H1 (cell line): ENCODE results near the gene FSIP1. TPM values are rescaled to one million over a fixed set of nuclear protein-coding genes. Genes with fewer than 3 reads are reported as not detected.

Source experiments
- CTCF ChIA-PET: fragments of 300-600 bp; sonication (Branson Sonifier 250); formaldehyde crosslinking; loops from one replicate; lab custom pipeline; 2021; ENCODE audit not compliant: partially characterized antibody; lab: Charles Lee
- POLR2A ChIA-PET: fragments of 300-600 bp; sonication (Branson Sonifier 250); formaldehyde crosslinking; loops from one replicate; lab custom pipeline; 2021; ENCODE audit warnings: inconsistent platforms; ENCODE audit not compliant: partially characterized antibody; lab: Charles Lee
- DNase-seq, 2 experiments: peaks; one replicate each; pipeline versions ENCODE4 v3.0.0 to v3.0.0-alpha.2; 2010 to 2022; ENCODE audit warnings: low spot score in 2 of 2, low read depth in 1 of 2, mixed read lengths in 1 of 2
- FAIRE-seq: peaks from 2 replicates; lab custom pipeline; 2011; peaks lifted over from hg19 to GRCh38; lab: Jason Lieb, UNC
- H2AFZ ChIP-seq: 2 replicates; pipeline ENCODE4 v1.8.1; 2012; ENCODE audit warnings: low read length, inconsistent platforms
- H2AK5ac ChIP-seq: 2 replicates; pipeline ENCODE4 v1.6.1; 2013; ENCODE audit warnings: low read depth, low read length
- H2BK120ac ChIP-seq: replicated peaks from 2 replicates; pipeline ENCODE3; 2013; ENCODE audit warnings: low read depth, low read length, inconsistent platforms
- H2BK12ac ChIP-seq: 2 replicates; pipeline ENCODE4 v1.6.1; 2013; ENCODE audit warnings: low read depth, low read length
- H2BK15ac ChIP-seq: 2 replicates; pipeline ENCODE4 v1.6.1; 2013; ENCODE audit warnings: low read length
- H2BK20ac ChIP-seq: 2 replicates; pipeline ENCODE4 v1.6.1; 2013; ENCODE audit warnings: low read length
- H2BK5ac ChIP-seq: 2 replicates; pipeline ENCODE4 v1.6.1; 2013; ENCODE audit warnings: low read depth, low read length
- H3K14ac ChIP-seq: 2 replicates; pipeline ENCODE4 v1.6.1; 2013; ENCODE audit warnings: inconsistent platforms; ENCODE audit not compliant: insufficient read length
- H3K18ac ChIP-seq: 2 replicates; pipeline ENCODE4 v1.6.1; 2013; ENCODE audit warnings: low read length; ENCODE audit errors: extremely low read depth
- H3K23ac ChIP-seq: 2 replicates; pipeline ENCODE4 v1.6.1; 2013; ENCODE audit warnings: inconsistent platforms; ENCODE audit not compliant: insufficient read length
- H3K23me2 ChIP-seq: 2 replicates; pipeline ENCODE4 v1.6.1; 2013; ENCODE audit warnings: low read depth, low read length
- H3K27ac ChIP-seq: 2 replicates; pipeline ENCODE4 v1.6.1; 2011; ENCODE audit warnings: low read depth, low read length, inconsistent platforms
- H3K27me3 ChIP-seq, 4 experiments: replicated peaks in 1 of 4; 1 replicate in 1 of 4; 2 replicates in 3 of 4; pipeline versions ENCODE4 v1.6.1 to v1.8.1; 2011 to 2013; ENCODE audit warnings: low read length in 3 of 4, mild to moderate bottlenecking in 3 of 4, inconsistent platforms in 2 of 4, mixed read lengths in 2 of 4, moderate library complexity in 1 of 4; ENCODE audit not compliant: control insufficient read depth in 3 of 4, insufficient read depth in 3 of 4; ENCODE audit errors: extremely low read depth in 1 of 4
- H3K36me3 ChIP-seq, 4 experiments: 2 replicates each; pipeline versions ENCODE4 v1.6.1 to v1.8.1; 2011 to 2013; ENCODE audit warnings: mild to moderate bottlenecking in 4 of 4, low read length in 3 of 4, moderate library complexity in 2 of 4, control low read depth in 1 of 4, inconsistent platforms in 1 of 4; ENCODE audit not compliant: insufficient read depth in 4 of 4, control insufficient read depth in 2 of 4
- H3K4ac ChIP-seq: replicated peaks from 2 replicates; pipeline ENCODE3; 2013; ENCODE audit warnings: low read length, low read depth, mixed read lengths, inconsistent platforms; ENCODE audit not compliant: insufficient read length
- H3K4me1 ChIP-seq, 4 experiments: replicated peaks in 1 of 4; 1 replicate in 1 of 4; 2 replicates in 3 of 4; pipeline versions ENCODE4 v1.6.1 to v1.8.1; 2011 to 2013; ENCODE audit warnings: low read length in 3 of 4, inconsistent platforms in 2 of 4, mixed read lengths in 1 of 4; ENCODE audit not compliant: insufficient read depth in 4 of 4, control insufficient read depth in 3 of 4
- H3K4me2 ChIP-seq, 2 experiments: 2 replicates each; pipeline versions ENCODE4 v1.6.1 to v1.8.1; 2011 to 2013; ENCODE audit warnings: low read depth in 2 of 2, low read length in 2 of 2, control low read depth in 1 of 2, inconsistent platforms in 1 of 2, mild to moderate bottlenecking in 1 of 2; ENCODE audit not compliant: insufficient read depth in 1 of 2
- H3K4me3 ChIP-seq, 4 experiments: fragments of 200-600, 300-600 bp in 1 of 4; sonication (generic), shearing (Covaris generic), sonication (Bioruptor Twin) in 1 of 4; 2 replicates each; pipeline versions ENCODE4 v1.5.1 to v1.8.1; 2011 to 2016; ENCODE audit warnings: low read length in 4 of 4, low read depth in 3 of 4, control low read depth in 2 of 4, inconsistent platforms in 2 of 4, mild to moderate bottlenecking in 2 of 4, mixed read lengths in 1 of 4, moderate library complexity in 1 of 4; ENCODE audit not compliant: insufficient read depth in 2 of 4; ENCODE audit errors: extremely low read depth in 1 of 4
- H3K56ac ChIP-seq: replicated peaks from 2 replicates; pipeline ENCODE3; 2013; ENCODE audit warnings: low read depth, mild to moderate bottlenecking, mixed read lengths, low read length, inconsistent platforms; ENCODE audit not compliant: insufficient read length
- H3K79me1 ChIP-seq: 2 replicates; pipeline ENCODE4 v1.6.1; 2013; ENCODE audit warnings: low read depth, low read length, control low read depth
- H3K79me2 ChIP-seq, 2 experiments: 2 replicates each; pipeline versions ENCODE4 v1.6.1 to v1.8.1; 2012 to 2013; ENCODE audit warnings: low read length in 2 of 2, mild to moderate bottlenecking in 2 of 2, inconsistent platforms in 1 of 2; ENCODE audit not compliant: insufficient read depth in 2 of 2, control insufficient read depth in 1 of 2
- H3K9ac ChIP-seq, 4 experiments: replicated peaks in 1 of 4; 1 replicate in 1 of 4; 2 replicates in 3 of 4; pipeline versions ENCODE4 v1.6.1 to v1.8.1; 2011 to 2013; ENCODE audit warnings: low read depth in 3 of 4, low read length in 3 of 4, control low read depth in 2 of 4, mild to moderate bottlenecking in 2 of 4, moderate library complexity in 2 of 4, inconsistent platforms in 1 of 4; ENCODE audit errors: extremely low read depth in 1 of 4
- H3K9me3 ChIP-seq, 2 experiments: 2 replicates each; pipeline versions ENCODE4 v1.6.1 to v1.8.1; 2012 to 2013; ENCODE audit warnings: mild to moderate bottlenecking in 2 of 2, moderate library complexity in 2 of 2, control low read depth in 1 of 2, inconsistent platforms in 1 of 2, low read depth in 1 of 2, low read length in 1 of 2, mixed read lengths in 1 of 2; ENCODE audit not compliant: insufficient read depth in 2 of 2
- H4K20me1 ChIP-seq, 2 experiments: replicated peaks in 1 of 2; 2 replicates each; pipeline versions ENCODE3 to v1.8.1; 2011 to 2013; ENCODE audit warnings: inconsistent platforms in 2 of 2, low read length in 2 of 2, mild to moderate bottlenecking in 1 of 2; ENCODE audit not compliant: insufficient read depth in 2 of 2, control insufficient read depth in 1 of 2
- H4K5ac ChIP-seq: 2 replicates; pipeline ENCODE4 v1.6.1; 2013; ENCODE audit warnings: low read length, low read depth, mixed read lengths, inconsistent platforms; ENCODE audit not compliant: insufficient read length
- H4K8ac ChIP-seq: 2 replicates; pipeline ENCODE4 v1.8.0; 2013; ENCODE audit warnings: mild to moderate bottlenecking, moderate library complexity, low read length, inconsistent platforms; ENCODE audit not compliant: insufficient read depth; ENCODE audit errors: extremely low read depth
- H4K91ac ChIP-seq: replicated peaks from 2 replicates; pipeline ENCODE3; 2013; ENCODE audit warnings: low read length, mixed read lengths, inconsistent platforms; ENCODE audit not compliant: insufficient read length
- CBX5 ChIP-seq: fragments of 300-800, 300-1000 bp; sonication (generic); IDR thresholded peaks from 2 replicates; pipeline ENCODE4 v1.7.1; 2016; ENCODE audit warnings: antibody characterized with exemption, low read length, low read depth
- EZH2 ChIP-seq: fragments of 200-600 bp; sonication (generic); IDR thresholded peaks from 2 replicates; pipeline ENCODE4 v1.7.1; 2012; ENCODE audit warnings: low read depth, mild to moderate bottlenecking, moderate library complexity, low read length, inconsistent platforms; ENCODE audit not compliant: severe bottlenecking
- HDAC2 ChIP-seq, 2 experiments: fragments of 300-600 bp in 1 of 2; sonication (generic) in 1 of 2; IDR thresholded peaks; 2 replicates each; pipeline ENCODE4 v1.6.1; 2011 to 2012; ENCODE audit warnings: low read depth in 2 of 2, low read length in 2 of 2, mild to moderate bottlenecking in 2 of 2, moderate library complexity in 2 of 2, borderline replicate concordance in 1 of 2, inconsistent platforms in 1 of 2
- NRF1 ChIP-seq: IDR thresholded peaks from 2 replicates; pipeline ENCODE4 v1.6.1; 2011; ENCODE audit warnings: mild to moderate bottlenecking, low read depth, low read length, improper control_type of control experiment
- RNF2 ChIP-seq: fragments of 200-900, 300-1000 bp; sonication (generic); IDR thresholded peaks from 2 replicates; pipeline ENCODE4 v1.7.1; 2016; ENCODE audit warnings: borderline replicate concordance, low read depth, mild to moderate bottlenecking, antibody characterized with exemption, low read length; ENCODE audit not compliant: poor library complexity, severe bottlenecking; ENCODE audit errors: missing control alignments
- SP2 ChIP-seq: IDR thresholded peaks from 2 replicates; pipeline ENCODE4 v1.6.1; 2012; ENCODE audit warnings: mild to moderate bottlenecking, low read length, inconsistent platforms
- ZNF274 ChIP-seq: IDR thresholded peaks from 2 replicates; pipeline ENCODE4 v1.7.0; 2012; ENCODE audit warnings: low read length, borderline replicate concordance; ENCODE audit errors: extremely low read depth
- polyA plus RNA-seq, 7 experiments: library from polyadenylated mRNA; depleted of rRNA in 3 of 7; stranded (reverse) in 5 of 7; unstranded in 2 of 7; fragments of >200 nt in 5 of 7; fragments of 200-250 nt in 2 of 7; gene quantifications; 1 replicate in 5 of 7; 2 replicates in 1 of 7; 4 replicates in 1 of 7; pipeline versions ENCODE4 v1.2.1 to v1.2.3, GENCODE V29; 2011 to 2013; ENCODE audit warnings: missing spikeins in 2 of 7, mixed read lengths in 2 of 7
- total RNA-seq: library from RNA; stranded (reverse); fragmentation: NEBNext Ultra II Directional; extraction: Animal tissue kit (Norgen Biotek cat#: 25700); gene quantifications from 2 replicates; pipeline ENCODE4 v1.2.1, GENCODE V29; 2021
- TF ChIP-seq, protein P1 (sequence below), 3 experiments: IDR thresholded peaks; 1 replicate in 2 of 3; 2 replicates in 1 of 3; pipeline versions ENCODE4 v1.5.1 to v1.6.1; 2011; ENCODE audit warnings: low read length in 3 of 3, mild to moderate bottlenecking in 3 of 3, inconsistent platforms in 2 of 3, low read depth in 1 of 3, moderate library complexity in 1 of 3; ENCODE audit not compliant: insufficient read depth in 1 of 3; ENCODE audit errors: control extremely low read depth in 1 of 3
- TF ChIP-seq, protein P2 (sequence below): IDR thresholded peaks from 2 replicates; pipeline ENCODE4 v1.6.1; 2012; ENCODE audit warnings: inconsistent platforms
- TF ChIP-seq, protein P3 (sequence below): IDR thresholded peaks from 2 replicates; pipeline ENCODE4 v1.6.1; 2011; ENCODE audit warnings: low read length, improper control_type of control experiment

The FSIP1 gene
- total and polyA plus RNA-seq, 2 of the 8 experiments (the other 6 are each of a cell fraction or from before 2014, with no cell fraction given) = 0.18 to 1.3 TPM

DNA sequence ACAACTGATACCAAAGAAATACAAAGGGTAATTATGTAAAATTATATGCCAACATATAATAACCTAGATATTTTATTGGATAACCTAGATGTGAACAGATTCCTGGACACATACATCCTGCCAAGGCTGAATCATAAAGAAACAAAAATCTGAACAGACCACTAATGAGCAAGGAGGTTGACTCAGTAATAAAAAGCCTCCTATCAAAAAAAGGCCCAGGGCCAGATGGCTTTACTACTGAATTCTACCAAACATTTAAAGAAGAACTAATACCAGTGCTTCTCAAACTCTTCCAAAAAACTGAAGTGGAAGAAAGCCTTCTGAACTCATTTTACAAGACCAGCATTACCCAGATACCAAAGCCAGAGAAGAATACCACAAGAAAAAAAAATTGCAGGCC, 169.4 kb downstream of the FSIP1 start:
- no peaks in the 10 kb centered on the region for H3K23me2 ChIP-seq
- H3K9ac ChIP-seq = no peak overlapping the region
- H3K27ac ChIP-seq = no peak overlapping the region
- FAIRE-seq (no peak), DNase-seq (no peak)
- no peak overlapping the region for H4K5ac ChIP-seq
- H3K79me1 ChIP-seq = no peaks in the 10 kb centered on the region
- no peak overlapping the region for H3K18ac ChIP-seq
- no peaks in the 10 kb centered on the region for H3K36me3 ChIP-seq
- no peak overlapping the region for H2BK12ac ChIP-seq
- no peak overlapping the region for H3K14ac ChIP-seq
- H2AK5ac ChIP-seq = no peak overlapping the region
- no peak overlapping the region for H3K56ac ChIP-seq
- H2BK20ac ChIP-seq = no peak overlapping the region
- no peaks in the 10 kb centered on the region for H4K20me1 ChIP-seq
- POLR2A ChIA-PET = no interaction called here
- CTCF ChIA-PET = interaction anchor here (0.9 kb wide), 1 partner anchor 143 kb away, joined by 3 read pairs; no protein-coding TSS in a partner anchor
- H3K27me3 ChIP-seq = no peaks in the 10 kb centered on the region
- no peak overlapping the region for H3K4me3 ChIP-seq
- H4K8ac ChIP-seq = no peak overlapping the region
- no peak overlapping the region for H3K4ac ChIP-seq
- no peak overlapping the region for H2BK120ac ChIP-seq
- no peak overlapping the region for H4K91ac ChIP-seq
- no peak overlapping the region for H2AFZ ChIP-seq
- no peak overlapping the region for H2BK5ac ChIP-seq
- peaks cover 0 to 2% of the 10 kb centered on the region in 2 experiments; a peak in 2 of 4 replicates for H3K9me3 ChIP-seq
- no peak overlapping the region for H2BK15ac ChIP-seq
- H3K23ac ChIP-seq = no peak overlapping the region
- no peaks in the 10 kb centered on the region for H3K79me2 ChIP-seq
- no peaks in the 10 kb centered on the region for H3K4me1 ChIP-seq
- no peak overlapping the region for H3K4me2 ChIP-seq
- TF ChIP-seq SP2 = no peak
- no peak for TF ChIP-seq RNF2
- TF ChIP-seq, protein P1, sequence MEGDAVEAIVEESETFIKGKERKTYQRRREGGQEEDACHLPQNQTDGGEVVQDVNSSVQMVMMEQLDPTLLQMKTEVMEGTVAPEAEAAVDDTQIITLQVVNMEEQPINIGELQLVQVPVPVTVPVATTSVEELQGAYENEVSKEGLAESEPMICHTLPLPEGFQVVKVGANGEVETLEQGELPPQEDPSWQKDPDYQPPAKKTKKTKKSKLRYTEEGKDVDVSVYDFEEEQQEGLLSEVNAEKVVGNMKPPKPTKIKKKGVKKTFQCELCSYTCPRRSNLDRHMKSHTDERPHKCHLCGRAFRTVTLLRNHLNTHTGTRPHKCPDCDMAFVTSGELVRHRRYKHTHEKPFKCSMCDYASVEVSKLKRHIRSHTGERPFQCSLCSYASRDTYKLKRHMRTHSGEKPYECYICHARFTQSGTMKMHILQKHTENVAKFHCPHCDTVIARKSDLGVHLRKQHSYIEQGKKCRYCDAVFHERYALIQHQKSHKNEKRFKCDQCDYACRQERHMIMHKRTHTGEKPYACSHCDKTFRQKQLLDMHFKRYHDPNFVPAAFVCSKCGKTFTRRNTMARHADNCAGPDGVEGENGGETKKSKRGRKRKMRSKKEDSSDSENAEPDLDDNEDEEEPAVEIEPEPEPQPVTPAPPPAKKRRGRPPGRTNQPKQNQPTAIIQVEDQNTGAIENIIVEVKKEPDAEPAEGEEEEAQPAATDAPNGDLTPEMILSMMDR (IDR thresholded peaks at IDR 0.05; ENCODE audit: control extremely low read depth in 1 of 3, insufficient read depth in 1 of 3, low read depth in 1 of 3, low read length in 3 of 3) = no peak
- no peak for TF ChIP-seq NRF1
- TF ChIP-seq ZNF274 = no peak
- TF ChIP-seq HDAC2 (IDR thresholded peaks at IDR 0.05; ENCODE audit: borderline replicate concordance in 1 of 2, low read depth in 2 of 2, low read length in 2 of 2) = no peak
- TF ChIP-seq CBX5 = no peak
- TF ChIP-seq, protein P2, sequence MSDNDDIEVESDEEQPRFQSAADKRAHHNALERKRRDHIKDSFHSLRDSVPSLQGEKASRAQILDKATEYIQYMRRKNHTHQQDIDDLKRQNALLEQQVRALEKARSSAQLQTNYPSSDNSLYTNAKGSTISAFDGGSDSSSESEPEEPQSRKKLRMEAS = no peak
- TF ChIP-seq, protein P3, sequence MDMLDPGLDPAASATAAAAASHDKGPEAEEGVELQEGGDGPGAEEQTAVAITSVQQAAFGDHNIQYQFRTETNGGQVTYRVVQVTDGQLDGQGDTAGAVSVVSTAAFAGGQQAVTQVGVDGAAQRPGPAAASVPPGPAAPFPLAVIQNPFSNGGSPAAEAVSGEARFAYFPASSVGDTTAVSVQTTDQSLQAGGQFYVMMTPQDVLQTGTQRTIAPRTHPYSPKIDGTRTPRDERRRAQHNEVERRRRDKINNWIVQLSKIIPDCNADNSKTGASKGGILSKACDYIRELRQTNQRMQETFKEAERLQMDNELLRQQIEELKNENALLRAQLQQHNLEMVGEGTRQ = no peak
- TF ChIP-seq EZH2 = no peak
